SH-SY5Y (cell line): ENCODE data around the gene MYCBPAP.

Experiments
- GATA2 ChIP-seq: IDR thresholded peaks from 2 replicates; pipeline ENCODE4 v1.6.1; 2011; ENCODE audit warnings: mild to moderate bottlenecking, low read depth, low read length
- GATA3 ChIP-seq: IDR thresholded peaks from 2 replicates; pipeline ENCODE4 v1.6.1; 2011; ENCODE audit warnings: low read depth, mild to moderate bottlenecking, low read length, moderate library complexity

Gene MYCBPAP

DNA sequence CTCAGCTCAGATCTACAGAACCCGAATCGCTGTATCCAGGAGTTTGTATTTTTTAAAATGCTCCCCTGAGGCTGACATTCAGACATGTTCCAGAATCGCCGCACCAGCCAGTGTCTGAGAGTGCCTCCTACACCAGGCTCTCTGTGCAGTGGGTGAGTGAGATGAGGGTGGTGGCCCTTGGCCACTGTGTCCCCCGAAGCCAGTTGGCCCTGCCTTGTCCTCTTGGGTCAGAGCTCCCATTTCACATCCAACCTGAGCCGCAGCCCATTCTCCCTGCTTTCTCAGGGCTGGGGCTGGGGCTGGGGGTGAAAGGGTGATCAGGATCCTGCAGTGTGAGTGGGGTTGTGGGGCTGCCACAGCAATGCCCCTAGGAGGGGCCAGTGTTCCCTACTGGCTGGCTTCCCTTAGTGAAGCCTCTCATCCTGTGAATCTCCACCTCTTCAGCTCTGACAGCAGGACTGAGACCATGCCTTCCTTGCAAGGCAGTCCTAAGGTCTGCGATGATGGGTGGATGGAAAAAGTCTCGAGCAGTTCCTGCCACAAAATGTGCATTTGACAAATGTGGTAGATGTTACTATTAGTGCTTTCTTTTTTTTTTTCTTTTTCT is 12.9 kb upstream of the MYCBPAP start:
- TF ChIP-seq GATA2 = no peak
- TF ChIP-seq GATA3 = no peak

DNA sequence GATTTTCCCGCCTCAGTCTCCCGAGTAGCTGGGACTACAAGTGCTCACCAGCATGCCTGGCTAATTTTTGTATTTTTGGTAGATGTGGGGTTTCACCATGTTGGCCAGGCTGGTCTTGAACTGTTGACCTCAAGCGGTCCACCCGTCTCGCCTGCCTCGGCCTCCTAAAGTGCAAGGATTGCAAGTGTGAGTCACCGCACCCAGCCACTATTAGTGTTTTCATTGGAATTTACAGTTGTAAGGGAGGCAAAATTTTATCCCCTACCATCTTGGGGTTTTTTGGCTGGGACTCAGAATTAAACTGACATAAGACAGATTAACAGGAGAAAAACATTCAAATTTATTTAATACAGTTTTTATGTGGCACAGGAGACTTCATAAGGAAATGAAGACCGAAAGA is 12.3 kb upstream of the MYCBPAP start:
- TF ChIP-seq GATA2 = no peak
- no peak for TF ChIP-seq GATA3

- no peak for TF ChIP-seq GATA3
- no peak for TF ChIP-seq GATA2
Measured at GRCh38 chr17:50498021-50498874, 10.0 kb upstream of the MYCBPAP start.

DNA sequence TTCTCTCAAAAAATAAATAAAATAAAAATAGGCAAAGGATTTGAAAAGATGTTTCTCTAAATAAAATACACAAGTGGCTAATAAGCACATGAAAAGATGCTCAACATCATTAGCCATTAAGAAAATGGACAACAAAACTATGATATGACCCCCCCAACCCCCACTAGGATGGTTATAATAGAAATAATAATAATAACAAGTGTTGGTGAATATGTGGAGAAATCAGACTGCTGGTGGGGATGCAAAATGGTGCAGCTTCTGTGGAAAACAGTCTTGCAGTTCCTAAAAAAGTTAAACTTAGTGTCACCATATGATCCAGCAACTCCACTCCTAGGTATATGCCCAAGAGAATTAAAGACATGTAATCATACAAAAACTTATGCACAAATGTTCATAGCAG is 9.0 kb upstream of the MYCBPAP start:
- TF ChIP-seq GATA3 = no peak
- TF ChIP-seq GATA2 = no peak

- no peak for TF ChIP-seq GATA2
- TF ChIP-seq GATA3 = no peak
Measured at GRCh38 chr17:50499721-50500120, 8.5 kb upstream of the MYCBPAP start.

- TF ChIP-seq GATA2 (no peak), GATA3 (no peak)
Measured at GRCh38 chr17:50501054-50501453, 7.2 kb upstream of the MYCBPAP start.

DNA sequence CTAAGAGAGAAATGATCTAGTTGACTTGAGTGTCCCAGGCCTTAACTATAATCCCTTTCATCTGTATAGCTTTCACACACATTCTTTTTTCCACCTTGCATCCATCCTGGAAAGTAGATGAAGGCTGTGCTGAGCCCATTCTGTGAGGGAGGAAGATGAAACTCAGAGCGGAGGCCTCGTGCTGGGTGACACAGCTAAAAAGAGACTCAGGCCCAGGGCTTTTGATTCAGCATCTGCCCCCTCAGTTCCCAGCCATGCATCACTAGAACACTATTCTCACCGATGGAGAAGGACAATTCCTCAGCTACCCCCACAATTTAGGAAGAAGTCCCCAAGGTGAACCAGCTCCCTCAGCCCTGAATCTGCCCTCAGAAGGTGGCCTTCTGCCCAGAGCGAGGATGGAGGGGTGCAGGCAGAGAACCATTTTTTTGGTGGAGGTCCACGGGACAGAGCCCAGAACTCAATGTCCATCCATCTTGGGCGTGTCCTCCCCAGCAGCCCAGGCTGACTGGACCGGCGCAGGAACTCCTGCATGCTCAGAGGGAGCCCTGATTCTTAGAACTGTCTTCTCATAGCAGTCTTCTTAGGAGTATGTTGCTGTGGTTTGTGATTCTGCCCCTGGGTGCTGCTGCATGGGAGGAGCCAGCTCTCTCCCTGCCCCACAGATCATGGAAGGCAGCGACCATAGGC is 5.8 kb upstream of the MYCBPAP start:
- no peak for TF ChIP-seq GATA3
- no peak for TF ChIP-seq GATA2

DNA sequence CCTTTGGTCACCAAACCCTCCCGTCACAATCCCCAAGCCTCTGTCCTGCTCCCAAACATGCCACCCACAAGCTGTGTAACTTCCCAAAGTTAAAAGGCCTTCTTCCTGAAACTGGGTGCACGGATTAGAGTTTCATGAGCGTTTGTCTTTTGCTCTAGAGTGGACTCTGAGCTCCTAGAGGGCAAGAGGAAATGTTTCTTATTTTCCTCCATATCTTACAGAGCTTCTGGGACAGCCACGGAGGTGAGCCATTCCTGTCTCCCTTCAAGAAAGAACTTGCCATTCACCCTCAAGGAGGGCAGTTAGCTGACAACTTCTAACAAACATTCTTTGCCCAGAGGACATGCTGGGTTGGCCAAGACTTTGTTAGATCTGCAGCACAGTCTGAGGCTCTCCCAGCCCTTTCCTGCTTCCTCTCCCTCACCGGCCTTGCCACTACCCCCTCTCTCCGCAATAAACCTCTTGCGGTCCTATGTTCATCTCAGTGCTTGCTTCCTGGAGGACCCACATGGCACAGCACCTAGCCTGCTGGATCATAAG is 2.6 kb upstream of the MYCBPAP start:
- TF ChIP-seq GATA3 = no peak
- no peak for TF ChIP-seq GATA2

GRCh38 chr17:50506298-50506697 is 1.9 kb upstream of the MYCBPAP start:
- no peak for TF ChIP-seq GATA2
- no peak for TF ChIP-seq GATA3

- TF ChIP-seq GATA2 = no peak
Measured at GRCh38 chr17:50508573-50509460, 578 bp downstream of the MYCBPAP start.

GRCh38 chr17:50511058-50511457 is 2.8 kb downstream of the MYCBPAP start:
- TF ChIP-seq GATA3 (no peak), GATA2 (no peak)

GRCh38 chr17:50513495-50513894 is 5.3 kb downstream of the MYCBPAP start:
- TF ChIP-seq GATA2 (no peak), GATA3 (no peak)

- TF ChIP-seq GATA3 = no peak
- no peak for TF ChIP-seq GATA2
Measured at GRCh38 chr17:50514388-50514787, 6.1 kb downstream of the MYCBPAP start.

DNA sequence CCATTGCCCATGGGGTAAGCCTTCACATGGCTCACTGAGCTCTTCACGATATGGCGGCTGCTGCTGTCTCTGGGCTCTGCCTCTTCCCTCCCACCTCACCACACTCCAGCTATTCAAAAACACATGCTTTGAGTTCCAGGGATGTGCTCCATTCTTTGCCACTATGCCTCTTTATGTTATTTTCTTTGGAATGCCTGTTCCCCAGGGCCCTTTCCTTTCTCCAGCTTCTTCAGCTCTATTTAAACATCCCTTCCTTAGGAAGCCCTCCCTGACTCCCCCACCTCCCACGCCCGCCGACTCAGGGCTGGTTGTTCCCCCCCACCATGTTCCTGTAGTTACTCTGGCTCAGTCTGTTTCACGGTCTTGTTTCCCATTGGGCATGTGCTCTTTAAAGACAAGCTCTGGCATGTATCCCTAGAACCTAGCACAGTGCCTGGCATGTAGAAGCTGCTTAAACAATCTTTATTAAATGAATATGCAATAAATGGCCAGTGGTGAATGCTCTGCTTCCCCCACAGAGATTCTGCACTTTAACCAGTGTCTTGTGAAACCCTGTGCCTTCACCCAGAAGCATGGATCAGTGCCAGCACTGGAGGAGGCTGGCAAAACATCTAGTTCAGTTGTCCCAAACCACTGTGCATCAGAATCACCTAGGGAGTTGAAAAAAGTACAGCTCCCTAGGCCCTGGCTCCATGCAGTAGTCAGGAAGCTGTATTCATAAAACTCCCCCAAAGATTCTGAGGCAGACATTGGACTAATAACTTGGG is 6.9 kb downstream of the MYCBPAP start:
- TF ChIP-seq GATA2 = no peak
- no peak for TF ChIP-seq GATA3
